K562 (cell line): ENCODE results near the gene CCDC34. TPM values are rescaled to one million over a fixed set of nuclear protein-coding genes. Genes with fewer than 3 reads are reported as not detected.
A peak's percentile ranks its signal among the peaks of the same experiment; 100 is the strongest.

Source experiments
- ATAC-seq: fragments of 200-7000 bp; cut with Tn5 transposase; 3 replicates; pipeline ENCODE4 v1.9.1; 2020; ENCODE audit warnings: moderate library complexity
- BruUV-seq: library from RNA; stranded (reverse); fragments of 400-500 nt; replicated peaks from 2 replicates; lab custom pipeline; 2021; lab: Mats Ljungman, UMichigan
- CTCF ChIA-PET: fragments of 300-600 bp; formaldehyde crosslinking; extraction: SDS; loops from one replicate; lab custom pipeline; 2021; ENCODE audit warnings: low intra/inter-chr PET ratio; lab: Yijun Ruan, JAX
- POLR2A ChIA-PET: fragments of 300-600, 350-650 bp; sonication (Branson Sonifier 250); formaldehyde crosslinking; extraction: SDS; loops from one replicate; lab custom pipeline; 2021; ENCODE audit warnings: antibody characterized with exemption, inconsistent platforms; lab: Yijun Ruan, JAX
- DNase-seq, 4 experiments: peaks; one replicate each; pipeline versions ENCODE4 v3.0.0 to v3.0.0-alpha.2; 2011 to 2018; ENCODE audit warnings: low spot score in 3 of 4, mixed read lengths in 3 of 4; ENCODE audit errors: extremely low read depth in 1 of 4
- FAIRE-seq: peaks from 2 replicates; lab custom pipeline; 2011; peaks lifted over from hg19 to GRCh38; lab: Jason Lieb, UNC
- H2AFZ ChIP-seq: 2 replicates; pipeline ENCODE4 v1.6.0; 2011; ENCODE audit warnings: low read depth, low read length, control low read depth, inconsistent platforms
- H3K27ac ChIP-seq: fragments of 200-600 bp; 3 replicates; pipeline ENCODE4 v1.8.0; 2011; ENCODE audit warnings: low read depth, mild to moderate bottlenecking, control low read depth, inconsistent platforms, low read length, moderate library complexity, mixed read lengths; ENCODE audit errors: extremely low read depth
- H3K27me3 ChIP-seq, 2 experiments: fragments of 300-600 bp in 1 of 2; 2 replicates in 1 of 2; 3 replicates in 1 of 2; pipeline versions ENCODE4 v1.6.0 to v1.8.0; 2011; ENCODE audit warnings: inconsistent platforms in 2 of 2, low read length in 2 of 2, mild to moderate bottlenecking in 1 of 2, mixed read lengths in 1 of 2, moderate library complexity in 1 of 2; ENCODE audit not compliant: control insufficient read depth in 2 of 2, insufficient read depth in 2 of 2
- H3K36me3 ChIP-seq: fragments of 300-600 bp; 3 replicates; pipeline ENCODE4 v1.8.0; 2011; ENCODE audit warnings: mild to moderate bottlenecking, low read length, inconsistent platforms; ENCODE audit not compliant: control insufficient read depth, insufficient read depth
- H3K4me1 ChIP-seq, 2 experiments: fragments of 200-600 bp in 1 of 2; replicated peaks in 1 of 2; 2 replicates in 1 of 2; 3 replicates in 1 of 2; pipeline versions ENCODE4 v1.5.1 to v1.8.0; 2011; ENCODE audit warnings: inconsistent platforms in 2 of 2, low read length in 2 of 2, mild to moderate bottlenecking in 1 of 2, mixed read lengths in 1 of 2, moderate library complexity in 1 of 2; ENCODE audit not compliant: control insufficient read depth in 2 of 2, insufficient read depth in 2 of 2
- H3K4me2 ChIP-seq: 2 replicates; pipeline ENCODE4 v1.6.1; 2011; ENCODE audit warnings: low read length, control low read depth, inconsistent platforms, mixed read lengths; ENCODE audit not compliant: insufficient read depth
- H3K4me3 ChIP-seq: fragments of 200-600 bp; sonication (generic), shearing (Covaris generic); 2 replicates; pipeline ENCODE4 v1.5.1; 2016; ENCODE audit warnings: control low read depth, inconsistent platforms
- H3K79me2 ChIP-seq: fragments of 200-600 bp; 3 replicates; pipeline ENCODE4 v1.8.0; 2011; ENCODE audit warnings: low read length, inconsistent platforms; ENCODE audit not compliant: control insufficient read depth, insufficient read depth
- H3K9ac ChIP-seq, 2 experiments: 2 replicates each; pipeline versions ENCODE4 v1.6.0 to v1.6.1; 2011; ENCODE audit warnings: low read depth in 2 of 2, low read length in 2 of 2, control low read depth in 1 of 2, inconsistent platforms in 1 of 2, mild to moderate bottlenecking in 1 of 2, mixed read lengths in 1 of 2; ENCODE audit not compliant: insufficient read depth in 1 of 2
- H3K9me1 ChIP-seq: one replicate; pipeline ENCODE4 v1.6.0; 2011; ENCODE audit warnings: inconsistent platforms, mild to moderate bottlenecking, low read length, moderate library complexity; ENCODE audit not compliant: control insufficient read depth, insufficient read depth
- H3K9me3 ChIP-seq: replicated peaks from 2 replicates; pipeline ENCODE4 v1.5.1; 2011; ENCODE audit warnings: low read depth, low read length, inconsistent platforms; ENCODE audit not compliant: control insufficient read depth, insufficient read depth
- H4K20me1 ChIP-seq: replicated peaks from 2 replicates; pipeline ENCODE4 v1.6.1; 2011; ENCODE audit warnings: low read length, inconsistent platforms, mixed read lengths; ENCODE audit not compliant: control insufficient read depth, insufficient read depth
- C11orf30 ChIP-seq: fragments of 450-650 bp; IDR thresholded peaks from 2 replicates; pipeline ENCODE4 v1.6.1; 2016; ENCODE audit warnings: low read depth, mild to moderate bottlenecking
- CEBPB ChIP-seq: fragments of 450-650 bp; IDR thresholded peaks from 2 replicates; pipeline ENCODE4 v1.6.1; 2016; ENCODE audit warnings: missing genetic modification characterization, missing compliant biosample characterization
- NR0B1 ChIP-seq: fragments of 450-650 bp; IDR thresholded peaks from one replicate; pipeline ENCODE4 v1.6.1; 2018; ENCODE audit warnings: mild to moderate bottlenecking, moderate library complexity; ENCODE audit not compliant: partially characterized antibody
- ZNF3 ChIP-seq: fragments of 250-450 bp; sonication (Bioruptor Pico); IDR thresholded peaks from 2 replicates; pipeline ENCODE4 v1.5.0; 2021; ENCODE audit warnings: mild to moderate bottlenecking, moderate library complexity
- ZNF316 ChIP-seq: fragments of 450-650 bp; IDR thresholded peaks from 2 replicates; pipeline ENCODE4 v1.6.1; 2016
- WGBS: fragments of 100-300 bp; shearing (Covaris generic); methylation state at CpG from one replicate; pipeline ENCODE4 v1.1.6; 2016; ENCODE audit warnings: low coverage, mixed read lengths; ENCODE audit not compliant: insufficient coverage; ENCODE audit errors: missing lambda C conversion rate; 5-methylcytosine and 5-hydroxymethylcytosine counted together
- in situ Hi-C: fragments of 300-500 bp; cut with MboI; formaldehyde crosslinking; loops from 4 replicates; pipeline ENCODE4 v1.15.0; 2018; ENCODE audit warnings: inconsistent platforms, mixed read lengths
- intact Hi-C: fragments of 100-400 bp; cut with micrococcal nuclease; formaldehyde crosslinking; loops from 2 replicates; pipeline ENCODE4 v1.14.2; 2022
- polyA plus RNA-seq, 8 experiments: library from polyadenylated mRNA; depleted of rRNA in 4 of 8; stranded (reverse) in 5 of 8; unstranded in 3 of 8; fragments of >200 nt; fragmentation: Nextera tagmentation in 2 of 8; fragmentation: Illumina TruSeq in 1 of 8; extraction: Ambion mirVana in 2 of 8; extraction: Trizol in 1 of 8; gene quantifications; 2 replicates each; pipeline versions ENCODE4 v1.2.1 to v1.2.3, GENCODE V29; 2011 to 2014; ENCODE audit warnings: inconsistent platforms in 1 of 8, missing spikeins in 1 of 8
- total RNA-seq, 7 experiments: library from RNA; depleted of rRNA in 6 of 7; stranded (reverse); fragments of >200 nt in 6 of 7; fragmentation: Illumina TruSeq in 2 of 7; extraction: Trizol in 2 of 7; gene quantifications; 2 replicates each; pipeline versions ENCODE4 v1.2.1 to v1.2.3, GENCODE V29; 2011 to 2021; ENCODE audit warnings: low replicate concordance in 1 of 7

The CCDC34 gene
- total and polyA plus RNA-seq, 9 of the 15 experiments (the other 6 are each of a cell fraction or from before 2014, with no cell fraction given), result 6.2 to 42.0 (median 15.7) TPM

- CTCF ChIA-PET, result no interaction called here
- Histone ChIP-seq H3K27ac (no peak overlapping the region), H3K79me2 (no peaks in the 10 kb centered on the region)
These were observed 49.7 kb downstream of the CCDC34 start for GRCh38 chr11:27313157-27313821.

GRCh38 chr11:27312110-27312509, 50.9 kb downstream of the CCDC34 start:
- Histone ChIP-seq H3K9ac (no peak overlapping the region), H4K20me1 (no peaks in the 10 kb centered on the region), H3K9me3 (no peaks in the 10 kb centered on the region), H3K27ac (no peak overlapping the region), H3K79me2 (no peaks in the 10 kb centered on the region), H3K4me2 (no peak overlapping the region), H3K4me3 (no peak overlapping the region), H2AFZ (no peak overlapping the region), H3K36me3 (no peaks in the 10 kb centered on the region), H3K9me1 (no peaks in the 10 kb centered on the region), H3K4me1 (no peaks in the 10 kb centered on the region), H3K27me3 (no peaks in the 10 kb centered on the region)
- DNase-seq (no peak), ATAC-seq (no peak), FAIRE-seq (no peak)
- CTCF ChIA-PET, result no interaction called here
- POLR2A ChIA-PET, result interaction anchor here (1.3 kb wide), 1 partner anchor 18 kb away, joined by 3 read pairs; no protein-coding TSS in a partner anchor
- WGBS, result 30% methylated on average over 2 of the region's 2 CpGs
- BruUV-seq, result no TSS peak
- no peak for TF ChIP-seq NR0B1
- peak; percentile 48; the same call in 1 of the 2 replicates for TF ChIP-seq CEBPB
- intact Hi-C loops (no loop called here), in situ Hi-C loops (no loop called here)

More at GRCh38 chr11:27313157-27313821, 49.7 kb downstream of the CCDC34 start:
- Histone ChIP-seq H3K4me3 (no peak overlapping the region), H3K36me3 (no peaks in the 10 kb centered on the region), H3K9ac (no peak overlapping the region), H3K4me2 (no peak overlapping the region)
- no peak for FAIRE-seq
- TF ChIP-seq ZNF3 (CRISPR knock-in tag), result no peak
- peak; percentile 21; the same call in 1 of the 2 replicates for TF ChIP-seq C11orf30
- peak; percentile 61 for TF ChIP-seq ZNF316
- TF ChIP-seq, all 486 proteins: peak for 2
- DNase-seq (no peak), ATAC-seq (no peak)
- Histone ChIP-seq H3K9me3 (no peaks in the 10 kb centered on the region), H3K9me1 (no peaks in the 10 kb centered on the region), H3K4me1 (0 out of 5 replicates have a peak, but pooled peaks cover 0 to 3% of the 10 kb centered on the region in 2 experiments), H4K20me1 (no peaks in the 10 kb centered on the region), H3K27me3 (no peaks in the 10 kb centered on the region), H2AFZ (no peak overlapping the region)
- POLR2A ChIA-PET, result interaction anchor here (0.5 kb wide), 1 partner anchor 49 kb away, joined by 3 read pairs; the partner anchor contains the start of gene CCDC34
- in situ Hi-C loops (no loop called here), intact Hi-C loops (no loop called here)
- 23% methylated on average over 2 of the region's 2 CpGs for WGBS
- BruUV-seq, result no TSS peak
